OCI-LY7 (cell line): ENCODE results near the gene PPM1F. TPM values are rescaled to one million over a fixed set of nuclear protein-coding genes. Genes with fewer than 3 reads are reported as not detected.

Experiments
- BruUV-seq: library from RNA; stranded (reverse); fragments of 400-500 nt; replicated peaks from 2 replicates; lab custom pipeline; 2021; lab: Mats Ljungman, UMichigan
- CTCF ChIA-PET: fragments of 300-600 bp; sonication (Branson Sonifier 250); formaldehyde crosslinking; loops from one replicate; lab custom pipeline; 2022; ENCODE audit warnings: antibody characterized with exemption; ENCODE audit not compliant: unreplicated experiment; lab: Charles Lee
- POLR2A ChIA-PET: fragments of 300-600 bp; sonication (Branson Sonifier 250); formaldehyde crosslinking; loops from one replicate; lab custom pipeline; 2022; ENCODE audit warnings: antibody characterized with exemption; lab: Charles Lee
- DNase-seq: peaks from one replicate; pipeline ENCODE4 v3.0.0-alpha.2; 2015; ENCODE audit warnings: low spot score
- H2AFZ ChIP-seq: fragments of 200-600 bp; sonication (generic), shearing (Covaris generic); 2 replicates; pipeline ENCODE4 v1.6.1; 2014; ENCODE audit warnings: mild to moderate bottlenecking, antibody characterized with exemption, low read length, moderate library complexity
- H3K27ac ChIP-seq: fragments of 200-600 bp; sonication (generic); 2 replicates; pipeline ENCODE4 v1.5.1; 2014; ENCODE audit warnings: mixed run types, low read depth, mild to moderate bottlenecking, moderate library complexity, low read length, inconsistent platforms; ENCODE audit not compliant: poor library complexity, severe bottlenecking
- H3K36me3 ChIP-seq: fragments of 200-600 bp; sonication (generic); 2 replicates; pipeline ENCODE4 v1.6.1; 2014; ENCODE audit warnings: mild to moderate bottlenecking, antibody characterized with exemption, low read length, moderate library complexity, mixed read lengths; ENCODE audit not compliant: insufficient read depth
- H3K4me1 ChIP-seq: fragments of 200-600 bp; sonication (generic); 2 replicates; pipeline ENCODE4 v1.5.1; 2014; ENCODE audit warnings: mild to moderate bottlenecking, low read length; ENCODE audit not compliant: insufficient read depth, poor library complexity, severe bottlenecking
- H3K4me2 ChIP-seq: fragments of 200-600 bp; sonication (generic); 2 replicates; pipeline ENCODE4 v1.6.1; 2014; ENCODE audit warnings: mild to moderate bottlenecking, low read length
- H3K4me3 ChIP-seq: fragments of 200-600 bp; sonication (generic); 2 replicates; pipeline ENCODE4 v1.5.1; 2014; ENCODE audit warnings: mild to moderate bottlenecking, low read depth, low read length; ENCODE audit not compliant: poor library complexity, severe bottlenecking
- H3K79me2 ChIP-seq: fragments of 200-600 bp; sonication (generic); 2 replicates; pipeline ENCODE4 v1.6.1; 2016; ENCODE audit warnings: low read depth, mild to moderate bottlenecking, low read length, moderate library complexity, mixed read lengths; ENCODE audit not compliant: insufficient read depth
- H3K9me2 ChIP-seq: fragments of 200-600 bp; sonication (generic); 2 replicates; pipeline ENCODE4 v1.6.1; 2016; ENCODE audit warnings: mild to moderate bottlenecking, low read length, mixed read lengths; ENCODE audit not compliant: insufficient read depth
- H3K9me3 ChIP-seq: fragments of 200-600 bp; sonication (generic); 2 replicates; pipeline ENCODE4 v1.6.1; 2014; ENCODE audit warnings: mild to moderate bottlenecking, mixed run types, low read length, mixed read lengths
- H4K20me1 ChIP-seq: fragments of 200-600 bp; sonication (generic); 2 replicates; pipeline ENCODE4 v1.6.1; 2014; ENCODE audit warnings: mild to moderate bottlenecking, antibody characterized with exemption, low read length, moderate library complexity, mixed read lengths; ENCODE audit not compliant: insufficient read depth
- EZH2phosphoT487 ChIP-seq: fragments of 200-600 bp; sonication (generic); IDR thresholded peaks from 2 replicates; pipeline ENCODE4 v1.6.1; 2018; ENCODE audit warnings: low read depth, borderline replicate concordance, mild to moderate bottlenecking, mixed run types, antibody characterized with exemption, low read length, moderate library complexity, mixed read lengths
- intact Hi-C: fragments of 100-400 bp; cut with micrococcal nuclease; formaldehyde crosslinking; loops from one replicate; pipeline ENCODE4 v1.10.0; 2022; ENCODE audit not compliant: unreplicated experiment
- total RNA-seq, 2 experiments: library from RNA; depleted of rRNA in 1 of 2; stranded (reverse); fragments of >200 nt in 1 of 2; shearing (Covaris generic) in 1 of 2; gene quantifications; 2 replicates each; pipeline ENCODE4 v1.2.3, GENCODE V29; 2014 to 2022
- TF ChIP-seq, protein P1 (sequence below): fragments of 200-600 bp; sonication (generic); conservative IDR thresholded peaks from 2 replicates; pipeline ENCODE4 v1.5.1; 2014; ENCODE audit warnings: mild to moderate bottlenecking, antibody characterized with exemption, low read length, moderate library complexity, mixed read lengths

The PPM1F gene
- total RNA-seq, 2 experiments from 2014 or later = 21.7 to 27.2 TPM

- peaks cover 4% of the 10 kb centered on the region; the same call in 1 of the 2 replicates for H4K20me1 ChIP-seq
- ChIA-PET CTCF (no interaction called here), POLR2A (interaction anchor here (1.0 to 1.4 kb wide), 3 partner anchors 39 to 60 kb away, joined by 4 to 5 read pairs (median 4); no protein-coding TSS in a partner anchor)
- DNase-seq = peak; percentile 90
- BruUV-seq = TSS peak; percentile 79
- peaks cover 14% of the 10 kb centered on the region for H3K4me1 ChIP-seq
- H3K36me3 ChIP-seq = peaks cover 8% of the 10 kb centered on the region; the same call in 1 of the 2 replicates
- H3K27ac ChIP-seq = peak within 1 kb of the TSS; percentile 8
- H2AFZ ChIP-seq = peak within 1 kb of the TSS; percentile 38
- TF ChIP-seq, protein P1, sequence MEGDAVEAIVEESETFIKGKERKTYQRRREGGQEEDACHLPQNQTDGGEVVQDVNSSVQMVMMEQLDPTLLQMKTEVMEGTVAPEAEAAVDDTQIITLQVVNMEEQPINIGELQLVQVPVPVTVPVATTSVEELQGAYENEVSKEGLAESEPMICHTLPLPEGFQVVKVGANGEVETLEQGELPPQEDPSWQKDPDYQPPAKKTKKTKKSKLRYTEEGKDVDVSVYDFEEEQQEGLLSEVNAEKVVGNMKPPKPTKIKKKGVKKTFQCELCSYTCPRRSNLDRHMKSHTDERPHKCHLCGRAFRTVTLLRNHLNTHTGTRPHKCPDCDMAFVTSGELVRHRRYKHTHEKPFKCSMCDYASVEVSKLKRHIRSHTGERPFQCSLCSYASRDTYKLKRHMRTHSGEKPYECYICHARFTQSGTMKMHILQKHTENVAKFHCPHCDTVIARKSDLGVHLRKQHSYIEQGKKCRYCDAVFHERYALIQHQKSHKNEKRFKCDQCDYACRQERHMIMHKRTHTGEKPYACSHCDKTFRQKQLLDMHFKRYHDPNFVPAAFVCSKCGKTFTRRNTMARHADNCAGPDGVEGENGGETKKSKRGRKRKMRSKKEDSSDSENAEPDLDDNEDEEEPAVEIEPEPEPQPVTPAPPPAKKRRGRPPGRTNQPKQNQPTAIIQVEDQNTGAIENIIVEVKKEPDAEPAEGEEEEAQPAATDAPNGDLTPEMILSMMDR = no peak
- TF ChIP-seq EZH2phosphoT487 = no peak
- peak within 1 kb of the TSS; percentile 75 for H3K4me3 ChIP-seq
- peak within 1 kb of the TSS; percentile 94 for H3K4me2 ChIP-seq
- no peaks in the 10 kb centered on the region for H3K9me3 ChIP-seq
- H3K9me2 ChIP-seq = no peaks in the 10 kb centered on the region
- intact Hi-C loops = loop anchor here (2.0 kb wide), 1 partner anchor 44 kb away; no protein-coding TSS in a partner anchor
- peaks cover 21% of the 10 kb centered on the region for H3K79me2 ChIP-seq
These were observed 29.8 kb upstream of the PPM1F start, which contains the start of gene TOP3B for GRCh38 chr22:21982338-21982965. Gene TOP3B, minus strand, starts transcription at chr22:21982787. Its CDS starts 7,078 bp downstream, at chr22:21975709.

- Histone ChIP-seq H3K79me2 (peaks cover 21% of the 10 kb centered on the region), H3K4me1 (peaks cover 14% of the 10 kb centered on the region), H3K27ac (no peak overlapping the region), H4K20me1 (peaks cover 4% of the 10 kb centered on the region; the same call in 1 of the 2 replicates), H3K9me3 (no peaks in the 10 kb centered on the region), H3K4me3 (peak overlapping the region; percentile 75), H2AFZ (no peak overlapping the region), H3K4me2 (peak overlapping the region; percentile 94), H3K36me3 (peaks cover 8% of the 10 kb centered on the region; the same call in 1 of the 2 replicates), H3K9me2 (no peaks in the 10 kb centered on the region)
- ChIA-PET CTCF (interaction anchor here (0.8 kb wide), 1 partner anchor 10 kb away, joined by 3 read pairs; no protein-coding TSS in a partner anchor), POLR2A (interaction anchor here (0.9 to 1.4 kb wide), 4 partner anchors 39 to 61 kb away, joined by 3 to 5 read pairs (median 4); no protein-coding TSS in a partner anchor)
- TF ChIP-seq, protein P1 = no peak
- TF ChIP-seq EZH2phosphoT487 = no peak
- BruUV-seq = no TSS peak
- no peak for DNase-seq
- intact Hi-C loops = loop anchor here (2.0 kb wide), 1 partner anchor 45 kb away; no protein-coding TSS in a partner anchor
These were observed 29.2 kb upstream of the PPM1F start for GRCh38 chr22:21981874-21982273.
